ENCODE measurements around the gene NUAK1.

GRCh38 chr12:106131676-106132075 lies 7.1 kb downstream of the NUAK1 start:
- TF ChIP-seq, protein P1, sequence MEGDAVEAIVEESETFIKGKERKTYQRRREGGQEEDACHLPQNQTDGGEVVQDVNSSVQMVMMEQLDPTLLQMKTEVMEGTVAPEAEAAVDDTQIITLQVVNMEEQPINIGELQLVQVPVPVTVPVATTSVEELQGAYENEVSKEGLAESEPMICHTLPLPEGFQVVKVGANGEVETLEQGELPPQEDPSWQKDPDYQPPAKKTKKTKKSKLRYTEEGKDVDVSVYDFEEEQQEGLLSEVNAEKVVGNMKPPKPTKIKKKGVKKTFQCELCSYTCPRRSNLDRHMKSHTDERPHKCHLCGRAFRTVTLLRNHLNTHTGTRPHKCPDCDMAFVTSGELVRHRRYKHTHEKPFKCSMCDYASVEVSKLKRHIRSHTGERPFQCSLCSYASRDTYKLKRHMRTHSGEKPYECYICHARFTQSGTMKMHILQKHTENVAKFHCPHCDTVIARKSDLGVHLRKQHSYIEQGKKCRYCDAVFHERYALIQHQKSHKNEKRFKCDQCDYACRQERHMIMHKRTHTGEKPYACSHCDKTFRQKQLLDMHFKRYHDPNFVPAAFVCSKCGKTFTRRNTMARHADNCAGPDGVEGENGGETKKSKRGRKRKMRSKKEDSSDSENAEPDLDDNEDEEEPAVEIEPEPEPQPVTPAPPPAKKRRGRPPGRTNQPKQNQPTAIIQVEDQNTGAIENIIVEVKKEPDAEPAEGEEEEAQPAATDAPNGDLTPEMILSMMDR (IDR thresholded peaks at IDR 0.05; ENCODE audit: low read depth, low read length, poor library complexity, severe bottlenecking), result no peak
- no peak for TF ChIP-seq EZH2phosphoT487 (IDR thresholded peaks at IDR 0.05; ENCODE audit: borderline replicate concordance, low read length)

Data from DOHH2 (cell line).